ENCODE results near the gene STAMBPL1.

DNA sequence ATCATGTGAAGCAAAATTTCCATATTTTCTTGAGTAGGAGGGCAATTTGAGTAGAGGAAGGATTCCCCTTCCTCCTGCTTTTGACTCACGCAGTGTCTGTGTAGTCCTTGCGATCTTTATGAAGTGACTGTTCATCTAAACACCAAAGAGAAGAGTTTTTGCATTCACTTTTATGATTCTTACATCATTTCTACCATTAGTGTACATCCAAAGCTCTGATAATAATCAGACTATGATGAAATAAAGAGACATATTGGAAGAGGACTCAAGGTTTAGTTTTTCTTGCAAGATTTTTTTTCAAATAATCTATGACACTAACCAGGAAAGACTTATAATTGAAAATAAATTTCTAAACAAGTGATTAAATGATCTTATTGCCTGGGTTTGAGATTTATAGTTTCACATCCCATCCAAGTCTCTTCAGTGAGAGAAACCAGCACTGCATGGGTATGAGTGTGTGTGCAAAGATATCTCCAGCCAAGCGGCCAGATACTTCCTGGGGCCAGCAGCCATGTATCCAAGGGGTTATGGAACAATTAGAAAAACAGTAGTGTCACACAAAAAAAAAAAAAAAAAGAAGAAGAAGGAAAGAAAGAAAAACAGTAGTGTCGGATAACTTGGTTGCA lies 74.5 kb downstream of the STAMBPL1 start:
- TF ChIP-seq, protein P1, sequence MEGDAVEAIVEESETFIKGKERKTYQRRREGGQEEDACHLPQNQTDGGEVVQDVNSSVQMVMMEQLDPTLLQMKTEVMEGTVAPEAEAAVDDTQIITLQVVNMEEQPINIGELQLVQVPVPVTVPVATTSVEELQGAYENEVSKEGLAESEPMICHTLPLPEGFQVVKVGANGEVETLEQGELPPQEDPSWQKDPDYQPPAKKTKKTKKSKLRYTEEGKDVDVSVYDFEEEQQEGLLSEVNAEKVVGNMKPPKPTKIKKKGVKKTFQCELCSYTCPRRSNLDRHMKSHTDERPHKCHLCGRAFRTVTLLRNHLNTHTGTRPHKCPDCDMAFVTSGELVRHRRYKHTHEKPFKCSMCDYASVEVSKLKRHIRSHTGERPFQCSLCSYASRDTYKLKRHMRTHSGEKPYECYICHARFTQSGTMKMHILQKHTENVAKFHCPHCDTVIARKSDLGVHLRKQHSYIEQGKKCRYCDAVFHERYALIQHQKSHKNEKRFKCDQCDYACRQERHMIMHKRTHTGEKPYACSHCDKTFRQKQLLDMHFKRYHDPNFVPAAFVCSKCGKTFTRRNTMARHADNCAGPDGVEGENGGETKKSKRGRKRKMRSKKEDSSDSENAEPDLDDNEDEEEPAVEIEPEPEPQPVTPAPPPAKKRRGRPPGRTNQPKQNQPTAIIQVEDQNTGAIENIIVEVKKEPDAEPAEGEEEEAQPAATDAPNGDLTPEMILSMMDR (conservative IDR thresholded peaks at IDR 0.05; ENCODE audit: low read length): no peak
- no peak for TF ChIP-seq EZH2phosphoT487 (IDR thresholded peaks at IDR 0.05; ENCODE audit: borderline replicate concordance)
